Cerebellar nuclear complex (tissue), 1 donor: ENCODE measurements around the gene ITGAL.

Experiments
- DNase-seq, 2 experiments: peaks; one replicate each; lab custom pipeline; 2025; lab: John Stamatoyannopoulos, UW

ITGAL gene

GRCh38 chr16:30567160-30567990 lies 94.8 kb downstream of the ITGAL start:
- no peak for DNase-seq

DNA sequence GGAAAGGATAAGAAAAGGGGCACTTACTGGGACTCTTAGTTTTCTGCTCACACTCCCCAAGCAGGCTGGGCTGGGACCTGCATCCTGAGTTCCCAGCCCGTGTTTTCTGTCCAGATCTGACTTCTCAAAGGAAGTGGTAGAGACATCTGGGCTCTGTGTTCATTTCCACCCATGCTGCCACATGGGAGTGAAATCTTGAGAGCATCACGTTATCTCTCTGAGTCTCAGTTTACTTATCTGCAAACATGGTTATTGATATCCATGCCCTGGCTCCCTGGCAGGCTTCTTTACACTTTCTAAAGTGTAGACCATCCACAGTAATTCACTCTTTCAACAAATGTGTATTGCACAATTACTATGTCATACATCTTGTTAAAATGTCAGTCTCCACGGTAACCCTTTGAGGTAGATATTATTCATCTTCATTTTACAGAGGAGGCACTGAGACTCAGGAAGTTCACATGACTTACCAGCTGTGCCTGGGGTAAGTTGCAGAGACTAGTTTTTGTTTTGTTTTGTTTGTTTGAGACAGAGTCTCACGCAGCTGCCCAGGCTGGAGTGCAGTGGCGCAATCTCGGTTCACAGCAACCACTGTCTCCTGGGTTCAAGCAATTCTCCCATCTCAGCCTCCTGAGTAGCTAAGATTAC lies 95.6 kb downstream of the ITGAL start:
- DNase-seq: no peak

- DNase-seq: no peak
These were observed 96.7 kb downstream of the ITGAL start for GRCh38 chr16:30569281-30569680.

DNA sequence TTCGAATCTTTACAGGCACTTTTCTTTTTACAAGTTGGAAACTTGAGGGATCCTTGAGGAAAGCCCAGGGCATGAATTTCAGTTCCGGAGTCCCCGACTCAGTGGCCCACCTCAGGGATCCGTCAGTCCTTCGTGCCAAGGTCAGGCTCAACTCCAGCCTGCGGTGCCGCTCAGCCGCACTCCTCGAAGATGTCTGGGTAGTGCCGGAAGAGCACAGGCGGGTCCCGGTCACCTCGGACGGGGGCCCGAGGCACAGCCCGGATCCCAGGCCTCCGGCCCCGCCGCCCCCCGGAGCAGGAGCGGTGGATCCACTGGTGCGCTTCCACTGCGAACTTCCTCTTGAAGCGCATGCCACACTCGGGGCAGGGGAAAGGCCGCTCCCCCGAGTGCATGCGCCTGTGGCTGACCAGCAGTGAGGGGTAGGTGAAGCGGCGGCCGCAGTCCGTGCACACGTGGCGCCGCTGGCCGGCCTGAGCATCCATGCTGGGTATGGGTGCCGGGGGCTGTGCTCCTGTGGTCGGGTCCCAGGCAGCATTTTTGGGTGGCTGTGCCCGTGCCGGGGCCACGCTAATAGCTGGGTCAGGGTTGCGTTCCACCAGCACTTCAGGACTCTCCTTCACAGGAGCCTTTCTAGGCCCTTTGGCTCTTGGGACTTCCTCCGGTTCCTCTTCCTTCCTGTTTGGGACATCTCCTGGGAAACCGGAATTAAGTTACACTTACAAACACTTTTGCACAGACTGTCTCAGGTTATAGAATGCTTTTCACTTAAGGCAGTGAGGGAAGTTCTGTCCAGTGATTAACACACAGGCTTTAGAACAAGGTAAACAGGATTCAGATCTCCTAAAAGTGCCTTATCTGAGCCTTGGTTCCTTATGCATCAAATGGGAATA lies 97.4 kb downstream of the ITGAL start:
- no peak for DNase-seq

DNA sequence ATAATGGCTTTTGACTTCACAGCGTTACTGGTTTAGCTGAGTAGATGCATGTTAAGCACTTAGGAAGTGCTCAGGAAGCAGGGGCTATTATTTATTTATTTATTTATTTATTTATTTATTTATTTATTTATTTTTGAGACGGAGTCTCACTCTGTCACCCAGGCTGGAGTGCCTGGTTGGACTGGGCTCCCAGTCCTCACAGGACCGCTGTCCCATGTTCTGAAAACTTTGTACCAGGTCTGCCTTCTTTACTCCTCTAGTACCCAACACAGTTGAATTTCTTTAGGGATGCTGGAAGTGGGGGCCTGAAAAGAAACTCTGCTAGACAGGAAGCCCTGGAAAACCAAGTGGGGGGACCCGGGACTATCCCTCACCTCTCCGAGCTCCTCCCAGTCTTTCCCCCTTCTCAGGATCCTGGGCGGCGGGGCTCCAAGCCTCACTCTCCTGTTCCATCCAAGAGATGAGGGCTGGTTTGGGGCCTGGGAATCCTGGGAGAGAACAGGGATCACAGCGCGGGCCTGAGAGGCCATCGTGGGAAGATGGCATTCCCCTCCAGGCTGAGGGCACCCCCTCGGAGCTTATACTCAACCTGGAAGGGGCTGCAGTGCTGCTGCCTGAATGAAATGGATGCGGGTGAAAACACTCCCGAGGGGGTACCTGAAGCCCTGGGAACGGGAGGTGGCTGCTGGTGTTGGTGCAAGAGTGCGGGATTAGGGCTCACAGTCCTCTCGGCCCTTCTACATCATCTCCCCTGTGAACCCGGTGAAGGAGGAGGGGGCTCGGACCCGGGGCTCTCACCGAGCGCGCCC lies 98.3 kb downstream of the ITGAL start:
- peak in 1 of 2 experiments; percentile 2 for DNase-seq

DNA sequence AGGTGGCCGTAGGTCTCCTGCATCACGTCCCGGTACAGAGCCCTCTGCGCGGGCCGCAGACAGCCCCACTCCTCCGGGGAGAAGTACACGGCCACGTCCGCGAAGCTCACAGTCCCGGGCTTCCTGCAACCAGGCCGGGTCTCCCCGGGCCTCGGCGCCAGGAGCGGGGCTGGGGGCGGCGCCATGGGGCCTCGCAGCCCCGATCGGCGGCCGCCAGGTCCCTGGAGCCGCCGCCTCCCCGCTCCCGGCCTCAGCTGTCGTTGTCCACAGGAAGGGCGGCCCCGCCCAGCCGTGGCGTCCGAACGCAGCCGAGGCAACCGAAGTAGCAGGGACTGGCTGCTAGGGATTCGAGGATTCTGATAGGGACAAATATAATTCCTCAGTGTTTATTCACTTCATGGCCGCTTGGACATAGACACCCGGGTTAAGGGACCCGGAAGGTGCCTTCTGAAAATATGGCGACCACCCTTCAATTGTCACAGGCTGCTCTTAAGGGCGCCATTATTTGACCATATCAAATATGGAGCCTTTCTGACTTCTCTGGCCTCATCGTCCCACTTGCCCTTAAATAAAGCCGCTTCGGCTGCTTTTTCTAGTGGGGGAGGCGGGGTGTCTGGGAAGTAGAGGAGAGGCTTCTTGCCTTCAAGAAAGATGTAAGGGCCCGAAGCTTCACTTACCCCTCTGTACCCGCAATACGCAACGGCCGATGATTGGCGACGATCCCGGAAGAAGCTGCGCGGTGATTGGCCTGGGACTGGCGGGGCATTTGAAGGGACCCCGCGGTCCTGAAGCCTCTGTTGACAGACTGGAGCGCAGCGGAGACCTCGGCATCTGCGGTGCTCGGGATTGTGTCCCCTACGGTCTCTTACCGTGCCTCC lies 99.1 kb downstream of the ITGAL start, which contains the start of gene ZNF688:
ZNF688 (minus strand) TSS at position 270 of the 878 bp plus-strand sequence; CDS start at position 185, 85 bp downstream.
- DNase-seq: peak; percentile 82 to 87
